GM19463 (cell line): Measurements from ENCODE around the gene MEIS2.

Experiments used
- ATAC-seq: cut with Tn5 transposase; IDR thresholded peaks from one replicate; pipeline ENCODE4 v1.9.1; 2021; ENCODE audit warnings: mild to moderate bottlenecking, moderate library complexity; ENCODE audit not compliant: unreplicated experiment

The MEIS2 gene

DNA sequence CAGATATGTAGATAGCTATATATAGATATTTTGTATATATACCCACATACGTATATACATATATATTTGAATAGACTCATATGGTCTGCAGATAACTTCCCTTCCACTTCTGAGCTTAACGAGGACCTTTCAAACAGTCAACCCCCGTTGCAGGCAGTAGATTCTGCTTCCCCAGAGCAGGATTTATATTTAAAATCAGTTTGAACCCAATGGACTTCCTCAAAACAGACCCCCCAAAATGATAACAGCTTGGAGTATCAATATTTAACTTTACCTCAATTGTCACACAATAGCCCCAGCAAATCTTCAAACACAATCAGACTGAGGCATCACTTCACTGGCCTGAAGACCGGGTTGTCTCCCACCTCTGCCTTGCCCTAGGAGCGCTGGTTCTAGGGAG, 218.3 kb downstream of the MEIS2 start:
- ATAC-seq, result no peak

DNA sequence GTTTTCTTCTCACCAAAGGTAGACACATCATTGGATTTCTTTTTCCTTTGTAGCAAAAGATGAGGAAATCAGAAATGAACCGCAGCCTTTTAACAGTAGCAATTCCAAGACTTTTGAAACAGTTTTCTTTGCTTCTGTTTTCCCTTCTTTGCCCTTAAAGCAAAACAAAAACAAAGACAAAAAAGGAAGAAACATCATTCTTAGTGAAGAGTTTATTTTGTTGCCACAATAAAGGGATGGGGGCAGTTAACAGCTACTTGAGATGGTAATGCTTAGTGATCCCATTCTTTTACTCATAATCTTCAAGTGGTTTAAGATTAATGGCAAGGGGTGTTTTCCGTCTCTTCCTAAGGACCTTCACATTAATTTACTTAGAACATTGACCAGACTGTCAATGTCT, 218.8 kb downstream of the MEIS2 start:
- no peak for ATAC-seq

DNA sequence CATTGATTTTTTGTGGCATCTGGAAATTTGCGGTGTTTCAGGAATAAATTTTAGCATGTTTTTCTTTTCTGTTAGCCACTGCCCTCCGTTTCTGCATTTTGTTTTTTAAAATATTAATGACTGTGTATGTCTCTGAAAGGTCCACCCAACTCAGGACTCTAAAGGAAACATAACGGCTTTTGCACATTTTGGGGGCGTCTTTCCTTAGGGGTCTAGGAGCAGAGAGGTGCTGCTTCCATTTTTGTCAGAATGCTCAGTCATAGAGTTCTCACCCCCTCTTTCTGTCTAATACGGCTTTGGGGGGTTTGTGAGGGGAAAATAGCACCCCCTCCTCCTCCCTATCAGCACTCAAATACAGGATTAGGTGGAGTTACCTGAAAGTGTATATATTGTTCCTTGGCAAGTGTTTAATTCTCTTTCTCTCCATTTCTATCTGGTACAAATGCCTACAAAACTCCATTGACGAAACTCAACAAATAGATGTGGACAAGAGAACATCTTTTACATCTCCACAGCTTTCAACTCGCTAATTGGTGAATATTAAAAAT, 219.4 kb downstream of the MEIS2 start:
- no peak for ATAC-seq

DNA sequence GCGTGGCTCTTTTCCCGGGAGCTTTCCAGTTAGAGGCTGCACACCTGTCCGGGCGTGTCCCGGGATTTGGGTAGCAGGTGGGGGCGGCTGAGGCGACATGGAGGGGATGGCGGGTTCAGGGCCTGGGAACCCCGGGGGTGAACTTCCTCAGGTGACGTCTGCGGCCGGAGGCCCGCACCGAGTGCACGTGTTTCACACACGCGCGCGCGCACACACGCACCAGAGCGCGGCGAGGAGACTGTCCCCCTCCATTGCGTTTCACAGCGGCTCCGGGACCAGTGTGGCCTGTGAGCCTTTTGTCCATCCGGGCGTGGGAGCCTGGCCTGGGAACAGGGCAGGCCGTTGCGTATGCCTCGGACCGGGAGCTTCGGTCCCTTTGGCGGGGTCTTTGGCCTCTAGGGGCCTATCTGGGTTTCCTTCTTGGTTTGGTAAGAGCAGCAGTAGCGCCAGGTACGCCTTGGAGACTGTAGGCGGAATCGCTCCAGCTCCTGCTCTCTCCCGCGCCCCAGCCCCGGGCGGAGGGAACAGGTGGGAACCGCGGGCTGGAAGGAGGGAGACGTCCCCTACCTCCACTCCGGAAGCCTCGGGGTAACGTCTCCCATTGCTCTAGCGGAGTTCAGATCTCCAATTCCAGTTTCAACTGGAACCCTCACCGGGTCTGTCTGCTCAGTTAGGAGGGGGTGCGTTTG, 220.0 kb downstream of the MEIS2 start:
- ATAC-seq, result no peak

GRCh38 chr15:36879568-36880222, 220.7 kb downstream of the MEIS2 start:
- ATAC-seq, result no peak

DNA sequence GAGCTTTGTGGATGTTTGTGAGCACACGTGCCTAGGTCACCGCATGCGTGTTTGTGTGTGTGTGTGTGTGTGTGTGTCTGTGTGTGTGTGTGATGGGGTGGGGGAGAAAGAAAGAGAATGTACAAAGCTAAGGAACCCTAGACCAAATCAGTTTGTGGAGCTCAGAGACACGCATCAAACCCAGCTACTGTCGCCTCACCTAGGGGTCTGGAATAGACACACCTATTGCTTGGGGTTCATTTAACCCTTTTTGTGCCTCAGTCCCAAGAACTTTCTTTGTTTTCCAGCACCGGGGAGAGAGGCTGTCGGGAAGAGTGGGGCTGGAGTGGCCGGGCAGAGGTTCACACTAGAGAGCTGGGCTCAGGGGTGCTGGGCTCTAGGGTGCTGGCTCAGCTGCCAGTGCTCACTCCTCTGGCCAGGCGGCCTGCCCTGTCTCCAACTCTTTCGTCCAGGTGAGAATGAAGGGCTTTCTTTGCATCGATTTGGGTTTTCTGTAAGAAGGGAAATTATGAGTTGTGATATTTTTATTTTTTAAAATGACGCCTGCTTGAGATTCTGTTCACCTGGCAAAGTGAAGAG, 221.6 kb downstream of the MEIS2 start:
- ATAC-seq, result no peak

GRCh38 chr15:36877796-36878683, 222.3 kb downstream of the MEIS2 start:
- peak; percentile 64 for ATAC-seq

- ATAC-seq, result no peak
Measured at GRCh38 chr15:36877294-36877693, 223.1 kb downstream of the MEIS2 start.

GRCh38 chr15:36875740-36876334, 224.5 kb downstream of the MEIS2 start:
- ATAC-seq, result no peak

GRCh38 chr15:36874930-36875329, 225.4 kb downstream of the MEIS2 start:
- no peak for ATAC-seq

GRCh38 chr15:36867436-36867835, 232.9 kb downstream of the MEIS2 start:
- no peak for ATAC-seq

- ATAC-seq, result no peak
Measured at GRCh38 chr15:36866896-36867295, 233.5 kb downstream of the MEIS2 start.

DNA sequence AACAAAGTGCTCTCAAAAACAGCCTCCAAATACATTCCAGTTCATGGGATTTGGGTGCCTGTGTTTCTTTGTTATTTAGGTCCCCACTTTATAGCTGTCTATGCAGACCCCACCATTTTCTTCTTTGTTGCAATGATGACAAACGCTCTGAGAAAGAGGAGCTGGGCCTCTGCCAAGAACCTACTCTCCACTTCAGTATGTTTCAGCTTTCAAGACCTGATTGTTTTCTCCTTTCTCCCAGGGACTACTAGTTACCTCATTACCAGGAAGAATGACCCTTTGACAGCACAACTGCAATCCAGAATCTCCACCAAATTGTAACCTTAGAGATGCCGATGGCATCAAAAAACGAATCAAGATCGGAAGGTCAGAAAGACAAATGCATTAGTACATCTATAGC, 236.8 kb downstream of the MEIS2 start:
- no peak for ATAC-seq

GRCh38 chr15:36860792-36861191, 239.6 kb downstream of the MEIS2 start:
- ATAC-seq, result no peak

DNA sequence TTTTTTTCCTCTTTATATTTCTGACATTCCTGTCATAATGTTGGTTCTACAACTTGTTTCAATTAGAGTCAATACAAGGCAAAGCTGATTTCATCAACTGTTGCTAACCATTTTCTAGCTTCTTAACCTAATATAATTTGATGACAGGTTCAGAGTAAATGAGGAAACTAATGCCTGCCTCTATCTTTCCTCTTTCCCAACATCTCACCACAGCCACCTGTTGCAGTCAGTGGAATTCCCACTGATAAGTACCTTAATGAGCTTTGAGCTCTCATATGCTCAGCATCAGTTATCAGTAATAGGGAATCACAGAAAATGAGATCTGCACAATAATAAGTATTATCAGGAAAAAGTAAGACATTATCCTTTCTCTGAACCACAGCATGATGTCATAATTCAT, 241.9 kb downstream of the MEIS2 start:
- no peak for ATAC-seq

DNA sequence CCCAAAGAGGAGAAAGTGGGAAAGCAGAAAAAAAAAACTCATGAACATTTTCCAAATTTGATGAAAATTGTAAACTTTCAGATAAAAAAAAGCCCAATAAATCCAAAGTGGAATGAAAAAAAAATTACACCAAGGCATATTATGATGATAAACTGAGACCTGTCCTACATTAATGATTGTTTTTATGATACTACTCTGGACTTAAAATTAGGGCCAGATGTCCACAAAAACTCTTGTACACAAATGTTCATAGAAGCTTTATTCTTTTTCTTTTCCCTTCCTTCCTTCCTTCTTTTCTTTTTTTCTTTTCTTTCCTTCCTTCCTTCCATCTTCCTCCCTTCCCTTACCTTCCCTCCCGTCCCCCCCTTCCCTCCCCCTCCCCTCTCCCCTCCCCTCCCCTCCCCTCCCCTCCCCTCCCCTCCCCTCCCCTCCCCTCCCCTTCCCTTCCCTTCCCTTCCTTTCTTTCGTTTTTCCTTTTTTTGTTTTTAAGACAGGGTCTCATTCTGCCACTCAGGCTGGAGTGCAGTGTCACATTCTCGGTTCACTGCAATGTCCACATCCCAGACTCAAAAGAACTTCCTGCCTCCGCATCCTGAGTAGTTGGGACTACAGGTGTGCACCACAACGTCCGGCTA, 243.9 kb downstream of the MEIS2 start:
- no peak for ATAC-seq

DNA sequence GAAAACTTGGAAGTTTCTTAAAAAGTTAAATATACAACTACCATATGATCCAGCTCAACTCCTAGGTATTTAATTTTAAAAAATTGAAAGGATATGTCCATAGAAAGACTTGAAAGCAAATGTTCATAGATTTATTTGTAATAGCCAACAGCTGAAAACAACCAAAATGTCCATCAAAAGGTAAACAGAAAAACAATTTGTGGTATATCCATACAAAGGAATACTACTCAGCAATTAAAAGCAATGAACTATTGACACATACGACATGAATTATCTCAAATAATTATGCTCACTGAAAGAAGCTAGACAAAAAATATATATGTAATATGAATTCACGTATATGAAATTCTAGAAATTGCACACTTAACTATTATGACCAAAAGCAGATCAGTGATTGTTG, 249.5 kb downstream of the MEIS2 start:
- no peak for ATAC-seq

GRCh38 chr15:36845270-36845669, 255.1 kb downstream of the MEIS2 start:
- no peak for ATAC-seq

DNA sequence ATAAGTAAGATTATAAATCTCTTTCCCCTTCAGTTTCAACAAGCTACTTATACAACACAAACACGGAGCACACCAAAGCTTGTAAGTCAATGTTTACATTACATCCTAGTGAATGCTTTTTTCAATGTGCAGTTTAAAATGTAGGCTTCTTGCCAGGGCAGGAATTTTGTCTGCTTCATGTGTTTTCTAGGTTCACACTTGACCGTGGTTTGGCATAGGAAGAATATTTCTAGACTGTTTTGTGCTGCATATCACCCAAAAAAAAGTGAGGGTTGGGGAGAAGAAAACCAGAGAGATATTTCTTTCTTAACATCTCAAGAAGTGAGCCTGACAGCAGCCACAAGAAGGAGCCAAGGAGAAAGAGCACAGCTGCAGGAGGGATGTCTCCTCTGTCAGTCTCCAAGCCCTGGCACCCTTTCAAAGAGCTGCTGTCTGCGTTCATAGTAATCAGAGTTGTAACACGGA, 255.8 kb downstream of the MEIS2 start:
- no peak for ATAC-seq

DNA sequence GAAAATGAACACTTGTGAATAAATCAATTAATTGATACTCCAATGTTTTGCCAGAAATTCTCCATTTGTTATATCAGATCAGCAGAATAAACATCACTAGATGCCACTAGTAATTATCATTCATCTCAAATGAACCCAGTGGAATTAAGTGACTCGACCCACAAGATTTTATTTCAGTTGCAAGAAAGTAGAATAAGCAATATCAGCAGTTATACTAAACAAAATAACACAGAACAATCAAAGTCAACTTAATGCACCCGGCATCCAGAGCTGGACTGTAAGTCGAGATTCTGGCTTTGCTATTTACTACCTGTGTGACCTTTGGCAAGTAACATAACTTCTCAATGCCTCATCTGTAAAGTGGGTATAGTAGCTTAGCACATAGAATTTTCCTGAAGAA, 256.5 kb downstream of the MEIS2 start:
- no peak for ATAC-seq
